Astrocyte (in vitro differentiated cells and primary cell): Measurements from ENCODE around the gene LAMC1.

ENCODE experiments used
- CTCF ChIP-seq: IDR thresholded peaks from 2 replicates; pipeline ENCODE4 v1.5.1; 2011; ENCODE audit warnings: low read depth, mild to moderate bottlenecking, inconsistent platforms, low read length, moderate library complexity; ENCODE audit not compliant: insufficient read depth
- EZH2 ChIP-seq: IDR thresholded peaks from 2 replicates; pipeline ENCODE4 v1.6.1; 2012; ENCODE audit warnings: mild to moderate bottlenecking, low read length, inconsistent platforms; ENCODE audit not compliant: insufficient read depth

GRCh38 chr1:183065168-183065706 lies 42.0 kb downstream of the LAMC1 start:
- TF ChIP-seq CTCF, result no peak
- TF ChIP-seq EZH2, result no peak
